Measurements from ENCODE around the gene ATXN7L2.

Gene ATXN7L2

GRCh38 chr1:109534307-109534858 lies 50.7 kb downstream of the ATXN7L2 start:
- H3K4me3 ChIP-seq (ENCODE audit: low read depth, low read length): no peak overlapping the region
- no peak for DNase-seq (ENCODE audit: low read depth)
- TF ChIP-seq POLR2A (IDR thresholded peaks at IDR 0.05; ENCODE audit: extremely low read depth, insufficient read length) (no peak), MAX (IDR thresholded peaks at IDR 0.05; ENCODE audit: low read depth, low read length) (no peak), CTCF (IDR thresholded peaks at IDR 0.05; ENCODE audit: low read depth, low read length) (no peak), MYC (IDR thresholded peaks at IDR 0.05; ENCODE audit: low read depth, low read length) (no peak)

GRCh38 chr1:109535481-109535880 lies 51.8 kb downstream of the ATXN7L2 start:
- no peak overlapping the region for H3K4me3 ChIP-seq (ENCODE audit: low read depth, low read length)

GRCh38 chr1:109535971-109536491 lies 52.3 kb downstream of the ATXN7L2 start:
- no peak for DNase-seq (ENCODE audit: low read depth)

More at GRCh38 chr1:109535481-109535880, 51.8 kb downstream of the ATXN7L2 start:
- TF ChIP-seq CTCF (IDR thresholded peaks at IDR 0.05; ENCODE audit: low read depth, low read length): no peak
- no peak for TF ChIP-seq POLR2A (IDR thresholded peaks at IDR 0.05; ENCODE audit: extremely low read depth, insufficient read length)
- TF ChIP-seq MYC (IDR thresholded peaks at IDR 0.05; ENCODE audit: low read depth, low read length): no peak
- TF ChIP-seq MAX (IDR thresholded peaks at IDR 0.05; ENCODE audit: low read depth, low read length): no peak
- no peak for DNase-seq (ENCODE audit: low read depth)

DNA sequence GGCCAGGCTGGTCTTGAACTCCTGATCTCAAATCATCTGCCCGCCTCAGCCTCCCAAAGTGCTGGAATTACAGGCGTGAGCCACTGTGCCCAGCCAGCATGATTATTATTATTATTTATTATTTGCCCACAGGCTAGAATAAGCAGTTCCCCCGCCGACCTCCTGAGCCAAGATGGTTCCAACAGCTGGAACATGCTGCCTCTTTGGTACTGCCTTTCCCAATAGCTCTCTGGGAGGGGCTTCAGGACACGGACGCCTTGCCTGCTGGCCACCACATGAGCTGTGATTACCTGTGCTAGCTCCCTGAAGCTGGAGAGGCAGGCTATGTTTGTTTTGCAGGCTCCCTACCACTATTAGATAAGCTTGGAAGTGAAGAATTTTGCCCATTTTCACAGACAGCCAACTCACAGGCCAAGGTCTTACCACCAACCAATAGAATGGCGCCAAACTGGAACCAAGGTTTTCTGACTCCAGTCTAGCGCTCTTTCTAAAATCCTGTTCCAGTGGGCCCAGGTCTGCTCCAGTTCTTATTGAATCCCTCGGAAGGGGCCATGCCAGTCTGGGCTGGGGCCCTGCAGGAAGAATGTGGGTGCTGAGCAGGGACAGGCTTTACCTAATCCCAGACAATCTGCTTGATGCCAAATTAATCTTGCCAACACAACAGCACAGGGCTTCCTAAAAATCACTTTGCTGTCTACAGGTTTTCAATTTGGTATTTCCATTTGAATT lies 53.9 kb downstream of the ATXN7L2 start:
- no peak for DNase-seq (ENCODE audit: low read depth)
- no peak overlapping the region for H3K4me3 ChIP-seq (ENCODE audit: low read depth, low read length)
- no peak for TF ChIP-seq MYC (IDR thresholded peaks at IDR 0.05; ENCODE audit: low read depth, low read length)
- no peak for TF ChIP-seq POLR2A (IDR thresholded peaks at IDR 0.05; ENCODE audit: extremely low read depth, insufficient read length)
- TF ChIP-seq CTCF (IDR thresholded peaks at IDR 0.05; ENCODE audit: low read depth, low read length): no peak
- TF ChIP-seq MAX (IDR thresholded peaks at IDR 0.05; ENCODE audit: low read depth, low read length): no peak

More at GRCh38 chr1:109535971-109536491, 52.3 kb downstream of the ATXN7L2 start:
- TF ChIP-seq MAX (IDR thresholded peaks at IDR 0.05; ENCODE audit: low read depth, low read length) (no peak), POLR2A (IDR thresholded peaks at IDR 0.05; ENCODE audit: extremely low read depth, insufficient read length) (no peak), CTCF (IDR thresholded peaks at IDR 0.05; ENCODE audit: low read depth, low read length) (no peak), MYC (IDR thresholded peaks at IDR 0.05; ENCODE audit: low read depth, low read length) (no peak)
- no peak overlapping the region for H3K4me3 ChIP-seq (ENCODE audit: low read depth, low read length)

GRCh38 chr1:109538827-109539555 lies 55.3 kb downstream of the ATXN7L2 start:
- no peak for TF ChIP-seq CTCF (IDR thresholded peaks at IDR 0.05; ENCODE audit: low read depth, low read length)
- no peak overlapping the region for H3K4me3 ChIP-seq (ENCODE audit: low read depth, low read length)
- DNase-seq (ENCODE audit: low read depth): no peak
